SK-N-SH (cell line): Measurements from ENCODE around the gene CTSH. TPM values are rescaled to one million over a fixed set of nuclear protein-coding genes. Genes with fewer than 3 reads are reported as not detected.

ENCODE experiments used
- CHD2 ChIP-seq: fragments of 150-350 bp; IDR thresholded peaks from 2 replicates; pipeline ENCODE4 v1.6.1; 2018; ENCODE audit warnings: low read length; ENCODE audit not compliant: partially characterized antibody
- ELF1 ChIP-seq: IDR thresholded peaks from 2 replicates; pipeline ENCODE4 v1.4.0; 2012
- FOSL2 ChIP-seq: IDR thresholded peaks from 2 replicates; pipeline ENCODE4 v1.4.0; 2012; ENCODE audit warnings: low read depth, mild to moderate bottlenecking, moderate library complexity, borderline replicate concordance
- FOXM1 ChIP-seq: IDR thresholded peaks from 2 replicates; pipeline ENCODE4 v1.4.0; 2012; ENCODE audit warnings: low read depth, mild to moderate bottlenecking
- GABPA ChIP-seq: IDR thresholded peaks from 2 replicates; pipeline ENCODE4 v1.4.0; 2012; ENCODE audit warnings: low read depth, mild to moderate bottlenecking
- GATA2 ChIP-seq: sonication (generic); formaldehyde crosslinking; IDR thresholded peaks from 2 replicates; pipeline ENCODE4 v1.5.0; 2020; ENCODE audit warnings: mild to moderate bottlenecking, missing genetic modification reagents
- MEF2A ChIP-seq: IDR thresholded peaks from 2 replicates; pipeline ENCODE4 v1.4.0; 2012; ENCODE audit warnings: low read depth, borderline replicate concordance
- MXI1 ChIP-seq: IDR thresholded peaks from 2 replicates; pipeline ENCODE4 v1.6.1; 2012; ENCODE audit warnings: mild to moderate bottlenecking, low read depth, low read length, improper control_type of control experiment
- PBX3 ChIP-seq: IDR thresholded peaks from 2 replicates; pipeline ENCODE4; 2012
- RAD21 ChIP-seq: IDR thresholded peaks from 2 replicates; pipeline ENCODE4 v1.6.1; 2012; ENCODE audit warnings: mild to moderate bottlenecking, low read length
- RCOR1 ChIP-seq: fragments of 150-350 bp; IDR thresholded peaks from 2 replicates; pipeline ENCODE4 v1.6.1; 2017; ENCODE audit warnings: antibody characterized with exemption, low read length
- SIN3A ChIP-seq: IDR thresholded peaks from 2 replicates; pipeline ENCODE4 v1.6.1; 2012; ENCODE audit warnings: low read depth, mild to moderate bottlenecking, low read length, moderate library complexity, borderline replicate concordance
- TCF12 ChIP-seq: IDR thresholded peaks from 2 replicates; pipeline ENCODE4 v1.4.0; 2012
- YY1 ChIP-seq: IDR thresholded peaks from 2 replicates; pipeline ENCODE4 v1.4.0; 2012; ENCODE audit warnings: low read depth, mild to moderate bottlenecking
- ZBTB33 ChIP-seq: IDR thresholded peaks from 2 replicates; pipeline ENCODE4 v1.4.0; 2012; ENCODE audit warnings: low read depth, borderline replicate concordance
- polyA plus RNA-seq, 3 experiments: library from polyadenylated mRNA; depleted of rRNA; stranded (reverse); fragments of >200 nt; gene quantifications; 2 replicates each; pipeline ENCODE4 v1.2.3, GENCODE V29; 2012
- TF ChIP-seq, protein P1 (sequence below): IDR thresholded peaks from 2 replicates; pipeline ENCODE4 v1.6.1; 2012; ENCODE audit warnings: mild to moderate bottlenecking, low read depth, low read length, moderate library complexity
- TF ChIP-seq, protein P2 (sequence below): IDR thresholded peaks from 2 replicates; pipeline ENCODE4 v1.4.0; 2012; ENCODE audit warnings: low read depth
- TF ChIP-seq, protein P3 (sequence below): IDR thresholded peaks from 2 replicates; pipeline ENCODE4 v1.4.0; 2012; ENCODE audit warnings: low read depth, borderline replicate concordance
- TF ChIP-seq, protein P4 (sequence below): fragments of 150-350 bp; IDR thresholded peaks from 2 replicates; pipeline ENCODE4 v1.6.1; 2017; ENCODE audit warnings: antibody characterized with exemption, low read length, low read depth, borderline replicate concordance

Gene CTSH
- polyA plus RNA-seq, 1 of the 3 experiments (the other 2 are of a cell fraction) = 22.7 TPM

- TF ChIP-seq, protein P1, sequence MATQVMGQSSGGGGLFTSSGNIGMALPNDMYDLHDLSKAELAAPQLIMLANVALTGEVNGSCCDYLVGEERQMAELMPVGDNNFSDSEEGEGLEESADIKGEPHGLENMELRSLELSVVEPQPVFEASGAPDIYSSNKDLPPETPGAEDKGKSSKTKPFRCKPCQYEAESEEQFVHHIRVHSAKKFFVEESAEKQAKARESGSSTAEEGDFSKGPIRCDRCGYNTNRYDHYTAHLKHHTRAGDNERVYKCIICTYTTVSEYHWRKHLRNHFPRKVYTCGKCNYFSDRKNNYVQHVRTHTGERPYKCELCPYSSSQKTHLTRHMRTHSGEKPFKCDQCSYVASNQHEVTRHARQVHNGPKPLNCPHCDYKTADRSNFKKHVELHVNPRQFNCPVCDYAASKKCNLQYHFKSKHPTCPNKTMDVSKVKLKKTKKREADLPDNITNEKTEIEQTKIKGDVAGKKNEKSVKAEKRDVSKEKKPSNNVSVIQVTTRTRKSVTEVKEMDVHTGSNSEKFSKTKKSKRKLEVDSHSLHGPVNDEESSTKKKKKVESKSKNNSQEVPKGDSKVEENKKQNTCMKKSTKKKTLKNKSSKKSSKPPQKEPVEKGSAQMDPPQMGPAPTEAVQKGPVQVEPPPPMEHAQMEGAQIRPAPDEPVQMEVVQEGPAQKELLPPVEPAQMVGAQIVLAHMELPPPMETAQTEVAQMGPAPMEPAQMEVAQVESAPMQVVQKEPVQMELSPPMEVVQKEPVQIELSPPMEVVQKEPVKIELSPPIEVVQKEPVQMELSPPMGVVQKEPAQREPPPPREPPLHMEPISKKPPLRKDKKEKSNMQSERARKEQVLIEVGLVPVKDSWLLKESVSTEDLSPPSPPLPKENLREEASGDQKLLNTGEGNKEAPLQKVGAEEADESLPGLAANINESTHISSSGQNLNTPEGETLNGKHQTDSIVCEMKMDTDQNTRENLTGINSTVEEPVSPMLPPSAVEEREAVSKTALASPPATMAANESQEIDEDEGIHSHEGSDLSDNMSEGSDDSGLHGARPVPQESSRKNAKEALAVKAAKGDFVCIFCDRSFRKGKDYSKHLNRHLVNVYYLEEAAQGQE = no peak
- TF ChIP-seq PBX3 (peak; percentile 48), MEF2A (no peak), ZBTB33 (no peak), GATA2 (CRISPR knock-in tag) (peak; percentile 71), FOXM1 (no peak), RCOR1 (peak; percentile 73), MXI1 (peak; percentile 17; the same call in 1 of the 2 replicates), GABPA (no peak), FOSL2 (peak; percentile 71; the same call in 1 of the 2 replicates), RAD21 (no peak), SIN3A (peak; percentile 81; the same call in 1 of the 2 replicates), ELF1 (no peak), TCF12 (peak; percentile 81), YY1 (no peak), CHD2 (peak; percentile 54)
- TF ChIP-seq, protein P2, sequence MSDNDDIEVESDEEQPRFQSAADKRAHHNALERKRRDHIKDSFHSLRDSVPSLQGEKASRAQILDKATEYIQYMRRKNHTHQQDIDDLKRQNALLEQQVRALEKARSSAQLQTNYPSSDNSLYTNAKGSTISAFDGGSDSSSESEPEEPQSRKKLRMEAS = peak; percentile 57
- TF ChIP-seq, protein P3, sequence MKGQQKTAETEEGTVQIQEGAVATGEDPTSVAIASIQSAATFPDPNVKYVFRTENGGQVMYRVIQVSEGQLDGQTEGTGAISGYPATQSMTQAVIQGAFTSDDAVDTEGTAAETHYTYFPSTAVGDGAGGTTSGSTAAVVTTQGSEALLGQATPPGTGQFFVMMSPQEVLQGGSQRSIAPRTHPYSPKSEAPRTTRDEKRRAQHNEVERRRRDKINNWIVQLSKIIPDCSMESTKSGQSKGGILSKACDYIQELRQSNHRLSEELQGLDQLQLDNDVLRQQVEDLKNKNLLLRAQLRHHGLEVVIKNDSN = no peak
- TF ChIP-seq, protein P4, sequence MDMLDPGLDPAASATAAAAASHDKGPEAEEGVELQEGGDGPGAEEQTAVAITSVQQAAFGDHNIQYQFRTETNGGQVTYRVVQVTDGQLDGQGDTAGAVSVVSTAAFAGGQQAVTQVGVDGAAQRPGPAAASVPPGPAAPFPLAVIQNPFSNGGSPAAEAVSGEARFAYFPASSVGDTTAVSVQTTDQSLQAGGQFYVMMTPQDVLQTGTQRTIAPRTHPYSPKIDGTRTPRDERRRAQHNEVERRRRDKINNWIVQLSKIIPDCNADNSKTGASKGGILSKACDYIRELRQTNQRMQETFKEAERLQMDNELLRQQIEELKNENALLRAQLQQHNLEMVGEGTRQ = no peak
Measured at GRCh38 chr15:78930577-78931388, 14.1 kb downstream of the CTSH start (continued).
